GM23338 (cell line): ENCODE measurements around the gene BCAS1. TPM values are rescaled to one million over a fixed set of nuclear protein-coding genes. Genes with fewer than 3 reads are reported as not detected.

Experiments
- ATAC-seq: fragments of 200-7000 bp; cut with Tn5 transposase; 3 replicates; pipeline ENCODE4 v1.9.1; 2020
- DNase-seq: peaks from one replicate; pipeline ENCODE4 v3.0.0-alpha.2; 2015; ENCODE audit warnings: low spot score
- H2AFZ ChIP-seq: fragments of 200-600 bp; sonication (generic); 2 replicates; pipeline ENCODE4 v1.8.0; 2016; ENCODE audit warnings: antibody characterized with exemption, mild to moderate bottlenecking, moderate library complexity
- H3F3A ChIP-seq: fragments of 200-600 bp; sonication (generic); replicated peaks from 2 replicates; pipeline ENCODE4 v1.8.0; 2017; ENCODE audit warnings: antibody characterized with exemption, mixed run types, low read depth
- H3K27ac ChIP-seq: fragments of 200-600 bp; sonication (generic); 2 replicates; pipeline ENCODE4 v1.6.1; 2016; ENCODE audit warnings: low read depth
- H3K27me3 ChIP-seq: fragments of 200-600 bp; sonication (generic); 2 replicates; pipeline ENCODE4 v1.8.0; 2016; ENCODE audit warnings: mild to moderate bottlenecking, mixed run types, moderate library complexity; ENCODE audit not compliant: insufficient read depth
- H3K36me3 ChIP-seq: fragments of 200-600 bp; sonication (generic); 2 replicates; pipeline ENCODE4 v1.8.0; 2016; ENCODE audit warnings: mild to moderate bottlenecking; ENCODE audit not compliant: insufficient read depth
- H3K4me1 ChIP-seq: fragments of 200-600 bp; sonication (generic); 2 replicates; pipeline ENCODE4 v1.8.0; 2016; ENCODE audit warnings: mild to moderate bottlenecking, moderate library complexity; ENCODE audit not compliant: insufficient read depth
- H3K4me2 ChIP-seq: fragments of 200-600 bp; sonication (generic); 2 replicates; pipeline ENCODE4 v1.7.1; 2017; ENCODE audit warnings: mixed run types
- H3K4me3 ChIP-seq: fragments of 200-600 bp; sonication (generic); 2 replicates; pipeline ENCODE4 v1.6.1; 2016; ENCODE audit warnings: mixed run types
- H3K79me2 ChIP-seq: fragments of 200-600 bp; sonication (generic); replicated peaks from 2 replicates; pipeline ENCODE4 v1.8.0; 2017; ENCODE audit warnings: mild to moderate bottlenecking; ENCODE audit not compliant: insufficient read depth
- H3K9me2 ChIP-seq: fragments of 200-600 bp; sonication (generic); 2 replicates; pipeline ENCODE4 v1.8.0; 2017; ENCODE audit not compliant: insufficient read depth
- H4K20me1 ChIP-seq: fragments of 200-600 bp; sonication (generic); replicated peaks from 2 replicates; pipeline ENCODE4 v1.8.0; 2017; ENCODE audit warnings: mild to moderate bottlenecking; ENCODE audit not compliant: insufficient read depth
- H3K27ac Mint-ChIP-seq: 2 replicates; pipeline ENCODE4 v1.8.0; 2020; ENCODE audit warnings: inconsistent platforms, mild to moderate bottlenecking, moderate library complexity, mixed read lengths
- H3K27me3 Mint-ChIP-seq: 3 replicates; pipeline ENCODE4 v1.8.0; 2022; ENCODE audit warnings: low read depth, mild to moderate bottlenecking, moderate library complexity, mixed read lengths, inconsistent platforms; ENCODE audit not compliant: insufficient read depth, poor library complexity
- H3K36me3 Mint-ChIP-seq: 3 replicates; pipeline ENCODE4 v1.8.0; 2021; ENCODE audit warnings: low read depth, mild to moderate bottlenecking, inconsistent platforms, moderate library complexity, mixed read lengths
- H3K4me1 Mint-ChIP-seq: 3 replicates; pipeline ENCODE4 v1.8.0; 2020; ENCODE audit warnings: mild to moderate bottlenecking, inconsistent platforms, mixed read lengths
- H3K4me3 Mint-ChIP-seq: 3 replicates; pipeline ENCODE4 v1.8.0; 2021; ENCODE audit warnings: moderate library complexity, mild to moderate bottlenecking, inconsistent platforms, mixed read lengths
- H3K9me3 Mint-ChIP-seq: 3 replicates; pipeline ENCODE4 v1.8.0; 2020; ENCODE audit warnings: moderate library complexity, mild to moderate bottlenecking, inconsistent platforms, mixed read lengths
- CREB1 ChIP-seq: fragments of 250-450 bp; sonication (Bioruptor Pico); IDR thresholded peaks from 2 replicates; pipeline ENCODE4 v1.5.0; 2020; ENCODE audit warnings: low read depth, mild to moderate bottlenecking, moderate library complexity
- EZH2 ChIP-seq: fragments of 200-600 bp; sonication (generic); IDR thresholded peaks from one replicate; pipeline ENCODE4 v1.8.0; 2017; ENCODE audit warnings: antibody characterized with exemption, mild to moderate bottlenecking, low read depth; ENCODE audit not compliant: unreplicated experiment
- EZH2phosphoT487 ChIP-seq: fragments of 200-600 bp; sonication (generic); IDR thresholded peaks from one replicate; pipeline ENCODE4 v1.8.1; 2018; ENCODE audit warnings: antibody characterized with exemption; ENCODE audit not compliant: unreplicated experiment
- JUNB ChIP-seq: IDR thresholded peaks from one replicate; pipeline ENCODE4 v1.6.1; 2016; ENCODE audit warnings: antibody characterized with exemption; ENCODE audit not compliant: unreplicated experiment
- NANOG ChIP-seq: IDR thresholded peaks from 2 replicates; pipeline ENCODE4 v1.6.1; 2016; ENCODE audit warnings: antibody characterized with exemption, borderline replicate concordance
- POLR2AphosphoS5 ChIP-seq: IDR thresholded peaks from 2 replicates; pipeline ENCODE4 v1.6.1; 2016; ENCODE audit warnings: antibody characterized with exemption, low read depth
- ZNF114 ChIP-seq: fragments of 250-450 bp; sonication (Bioruptor Pico); IDR thresholded peaks from 2 replicates; pipeline ENCODE4 v1.5.0; 2020; ENCODE audit warnings: mild to moderate bottlenecking, moderate library complexity
- ZNF331 ChIP-seq: fragments of 250-450 bp; sonication (Bioruptor Pico); IDR thresholded peaks from 2 replicates; pipeline ENCODE4 v1.5.0; 2020; ENCODE audit warnings: low read depth, mild to moderate bottlenecking, moderate library complexity
- polyA plus RNA-seq: library from polyadenylated mRNA; unstranded; fragments of >200 nt; fragmentation: Nextera tagmentation; extraction: Ambion mirVana; gene quantifications from 2 replicates; pipeline ENCODE4 v1.2.1, GENCODE V29; 2016
- total RNA-seq: library from RNA; depleted of rRNA; stranded (reverse); fragments of >200 nt; shearing (Covaris generic); gene quantifications from 2 replicates; pipeline ENCODE4 v1.2.3, GENCODE V29; 2014
- TF ChIP-seq, protein P1 (sequence below): IDR thresholded peaks from one replicate; pipeline ENCODE4 v1.6.1; 2018; ENCODE audit warnings: antibody characterized with exemption; ENCODE audit not compliant: unreplicated experiment
- TF ChIP-seq, protein P2 (sequence below), 2 experiments: fragments of 200-600 bp in 1 of 2; sonication (generic) in 1 of 2; conservative IDR thresholded peaks; 2 replicates each; pipeline versions ENCODE4 v1.5.1 to v1.6.1; 2016 to 2017; ENCODE audit warnings: antibody characterized with exemption in 2 of 2, low read depth in 2 of 2, mild to moderate bottlenecking in 2 of 2, moderate library complexity in 1 of 2
- TF ChIP-seq, protein P3 (sequence below): fragments of 250-450 bp; sonication (Bioruptor Pico); IDR thresholded peaks from 2 replicates; pipeline ENCODE4 v1.5.0; 2020; ENCODE audit warnings: mild to moderate bottlenecking, moderate library complexity

BCAS1 gene
- total and polyA plus RNA-seq, 2 experiments from 2014 or later = 0.17 to 0.19 TPM

DNA sequence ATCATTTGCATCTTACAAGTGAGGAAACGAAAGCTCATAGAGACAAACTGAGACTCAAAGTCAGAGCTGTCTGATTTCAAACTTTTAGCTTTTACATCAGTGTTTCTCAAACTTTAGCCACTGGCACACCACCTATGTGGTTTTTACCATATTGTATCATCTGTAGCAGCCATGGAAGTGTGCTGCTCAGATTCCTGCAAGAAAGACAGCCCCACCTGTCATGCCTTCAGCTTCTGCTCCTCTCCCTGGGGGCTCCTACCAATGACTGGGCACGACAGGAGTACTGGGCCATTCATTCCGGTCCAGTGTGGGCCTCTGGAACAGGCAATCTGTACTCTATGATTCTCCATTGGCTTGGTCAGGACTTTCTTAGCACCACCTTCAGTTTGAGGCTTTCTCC, 87.0 kb downstream of the BCAS1 start (continued):
- TF ChIP-seq, protein P1, sequence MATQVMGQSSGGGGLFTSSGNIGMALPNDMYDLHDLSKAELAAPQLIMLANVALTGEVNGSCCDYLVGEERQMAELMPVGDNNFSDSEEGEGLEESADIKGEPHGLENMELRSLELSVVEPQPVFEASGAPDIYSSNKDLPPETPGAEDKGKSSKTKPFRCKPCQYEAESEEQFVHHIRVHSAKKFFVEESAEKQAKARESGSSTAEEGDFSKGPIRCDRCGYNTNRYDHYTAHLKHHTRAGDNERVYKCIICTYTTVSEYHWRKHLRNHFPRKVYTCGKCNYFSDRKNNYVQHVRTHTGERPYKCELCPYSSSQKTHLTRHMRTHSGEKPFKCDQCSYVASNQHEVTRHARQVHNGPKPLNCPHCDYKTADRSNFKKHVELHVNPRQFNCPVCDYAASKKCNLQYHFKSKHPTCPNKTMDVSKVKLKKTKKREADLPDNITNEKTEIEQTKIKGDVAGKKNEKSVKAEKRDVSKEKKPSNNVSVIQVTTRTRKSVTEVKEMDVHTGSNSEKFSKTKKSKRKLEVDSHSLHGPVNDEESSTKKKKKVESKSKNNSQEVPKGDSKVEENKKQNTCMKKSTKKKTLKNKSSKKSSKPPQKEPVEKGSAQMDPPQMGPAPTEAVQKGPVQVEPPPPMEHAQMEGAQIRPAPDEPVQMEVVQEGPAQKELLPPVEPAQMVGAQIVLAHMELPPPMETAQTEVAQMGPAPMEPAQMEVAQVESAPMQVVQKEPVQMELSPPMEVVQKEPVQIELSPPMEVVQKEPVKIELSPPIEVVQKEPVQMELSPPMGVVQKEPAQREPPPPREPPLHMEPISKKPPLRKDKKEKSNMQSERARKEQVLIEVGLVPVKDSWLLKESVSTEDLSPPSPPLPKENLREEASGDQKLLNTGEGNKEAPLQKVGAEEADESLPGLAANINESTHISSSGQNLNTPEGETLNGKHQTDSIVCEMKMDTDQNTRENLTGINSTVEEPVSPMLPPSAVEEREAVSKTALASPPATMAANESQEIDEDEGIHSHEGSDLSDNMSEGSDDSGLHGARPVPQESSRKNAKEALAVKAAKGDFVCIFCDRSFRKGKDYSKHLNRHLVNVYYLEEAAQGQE = no peak
- TF ChIP-seq POLR2AphosphoS5 = no peak
- TF ChIP-seq JUNB = no peak
- no peak for TF ChIP-seq EZH2phosphoT487
- no peak for TF ChIP-seq ZNF114 (CRISPR knock-in tag)
- TF ChIP-seq EZH2 = no peak
- no peak for TF ChIP-seq NANOG
- TF ChIP-seq, protein P2, sequence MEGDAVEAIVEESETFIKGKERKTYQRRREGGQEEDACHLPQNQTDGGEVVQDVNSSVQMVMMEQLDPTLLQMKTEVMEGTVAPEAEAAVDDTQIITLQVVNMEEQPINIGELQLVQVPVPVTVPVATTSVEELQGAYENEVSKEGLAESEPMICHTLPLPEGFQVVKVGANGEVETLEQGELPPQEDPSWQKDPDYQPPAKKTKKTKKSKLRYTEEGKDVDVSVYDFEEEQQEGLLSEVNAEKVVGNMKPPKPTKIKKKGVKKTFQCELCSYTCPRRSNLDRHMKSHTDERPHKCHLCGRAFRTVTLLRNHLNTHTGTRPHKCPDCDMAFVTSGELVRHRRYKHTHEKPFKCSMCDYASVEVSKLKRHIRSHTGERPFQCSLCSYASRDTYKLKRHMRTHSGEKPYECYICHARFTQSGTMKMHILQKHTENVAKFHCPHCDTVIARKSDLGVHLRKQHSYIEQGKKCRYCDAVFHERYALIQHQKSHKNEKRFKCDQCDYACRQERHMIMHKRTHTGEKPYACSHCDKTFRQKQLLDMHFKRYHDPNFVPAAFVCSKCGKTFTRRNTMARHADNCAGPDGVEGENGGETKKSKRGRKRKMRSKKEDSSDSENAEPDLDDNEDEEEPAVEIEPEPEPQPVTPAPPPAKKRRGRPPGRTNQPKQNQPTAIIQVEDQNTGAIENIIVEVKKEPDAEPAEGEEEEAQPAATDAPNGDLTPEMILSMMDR (conservative IDR thresholded peaks at IDR 0.05; ENCODE audit: low read depth in 2 of 2) = no peak
- TF ChIP-seq ZNF331 (CRISPR knock-in tag) = no peak

GRCh38 chr20:53982624-53983023, 87.8 kb downstream of the BCAS1 start:
- Histone ChIP-seq H4K20me1 (no peaks in the 10 kb centered on the region), H3K4me3 (no peak overlapping the region), H3K79me2 (no peaks in the 10 kb centered on the region), H3K4me1 (no peaks in the 10 kb centered on the region), H3K27ac (no peak overlapping the region), H3K27me3 (no peaks in the 10 kb centered on the region), H3K9me2 (peaks cover 6% of the 10 kb centered on the region), H3K36me3 (no peaks in the 10 kb centered on the region), H3K4me2 (no peak overlapping the region), H2AFZ (no peak overlapping the region), H3F3A (no peaks in the 10 kb centered on the region)
- H3K9me3 Mint-ChIP-seq = no peaks in the 10 kb centered on the region
- H3K4me3 Mint-ChIP-seq = no peak overlapping the region
- no peaks in the 10 kb centered on the region for H3K36me3 Mint-ChIP-seq
- DNase-seq = no peak
- H3K4me1 Mint-ChIP-seq = no peaks in the 10 kb centered on the region
- no peak overlapping the region for H3K27ac Mint-ChIP-seq
- no peaks in the 10 kb centered on the region for H3K27me3 Mint-ChIP-seq
- ATAC-seq = no peak
- TF ChIP-seq EZH2 (no peak), JUNB (no peak), ZNF114 (CRISPR knock-in tag) (no peak), CREB1 (CRISPR knock-in tag) (no peak)
- TF ChIP-seq, protein P3, sequence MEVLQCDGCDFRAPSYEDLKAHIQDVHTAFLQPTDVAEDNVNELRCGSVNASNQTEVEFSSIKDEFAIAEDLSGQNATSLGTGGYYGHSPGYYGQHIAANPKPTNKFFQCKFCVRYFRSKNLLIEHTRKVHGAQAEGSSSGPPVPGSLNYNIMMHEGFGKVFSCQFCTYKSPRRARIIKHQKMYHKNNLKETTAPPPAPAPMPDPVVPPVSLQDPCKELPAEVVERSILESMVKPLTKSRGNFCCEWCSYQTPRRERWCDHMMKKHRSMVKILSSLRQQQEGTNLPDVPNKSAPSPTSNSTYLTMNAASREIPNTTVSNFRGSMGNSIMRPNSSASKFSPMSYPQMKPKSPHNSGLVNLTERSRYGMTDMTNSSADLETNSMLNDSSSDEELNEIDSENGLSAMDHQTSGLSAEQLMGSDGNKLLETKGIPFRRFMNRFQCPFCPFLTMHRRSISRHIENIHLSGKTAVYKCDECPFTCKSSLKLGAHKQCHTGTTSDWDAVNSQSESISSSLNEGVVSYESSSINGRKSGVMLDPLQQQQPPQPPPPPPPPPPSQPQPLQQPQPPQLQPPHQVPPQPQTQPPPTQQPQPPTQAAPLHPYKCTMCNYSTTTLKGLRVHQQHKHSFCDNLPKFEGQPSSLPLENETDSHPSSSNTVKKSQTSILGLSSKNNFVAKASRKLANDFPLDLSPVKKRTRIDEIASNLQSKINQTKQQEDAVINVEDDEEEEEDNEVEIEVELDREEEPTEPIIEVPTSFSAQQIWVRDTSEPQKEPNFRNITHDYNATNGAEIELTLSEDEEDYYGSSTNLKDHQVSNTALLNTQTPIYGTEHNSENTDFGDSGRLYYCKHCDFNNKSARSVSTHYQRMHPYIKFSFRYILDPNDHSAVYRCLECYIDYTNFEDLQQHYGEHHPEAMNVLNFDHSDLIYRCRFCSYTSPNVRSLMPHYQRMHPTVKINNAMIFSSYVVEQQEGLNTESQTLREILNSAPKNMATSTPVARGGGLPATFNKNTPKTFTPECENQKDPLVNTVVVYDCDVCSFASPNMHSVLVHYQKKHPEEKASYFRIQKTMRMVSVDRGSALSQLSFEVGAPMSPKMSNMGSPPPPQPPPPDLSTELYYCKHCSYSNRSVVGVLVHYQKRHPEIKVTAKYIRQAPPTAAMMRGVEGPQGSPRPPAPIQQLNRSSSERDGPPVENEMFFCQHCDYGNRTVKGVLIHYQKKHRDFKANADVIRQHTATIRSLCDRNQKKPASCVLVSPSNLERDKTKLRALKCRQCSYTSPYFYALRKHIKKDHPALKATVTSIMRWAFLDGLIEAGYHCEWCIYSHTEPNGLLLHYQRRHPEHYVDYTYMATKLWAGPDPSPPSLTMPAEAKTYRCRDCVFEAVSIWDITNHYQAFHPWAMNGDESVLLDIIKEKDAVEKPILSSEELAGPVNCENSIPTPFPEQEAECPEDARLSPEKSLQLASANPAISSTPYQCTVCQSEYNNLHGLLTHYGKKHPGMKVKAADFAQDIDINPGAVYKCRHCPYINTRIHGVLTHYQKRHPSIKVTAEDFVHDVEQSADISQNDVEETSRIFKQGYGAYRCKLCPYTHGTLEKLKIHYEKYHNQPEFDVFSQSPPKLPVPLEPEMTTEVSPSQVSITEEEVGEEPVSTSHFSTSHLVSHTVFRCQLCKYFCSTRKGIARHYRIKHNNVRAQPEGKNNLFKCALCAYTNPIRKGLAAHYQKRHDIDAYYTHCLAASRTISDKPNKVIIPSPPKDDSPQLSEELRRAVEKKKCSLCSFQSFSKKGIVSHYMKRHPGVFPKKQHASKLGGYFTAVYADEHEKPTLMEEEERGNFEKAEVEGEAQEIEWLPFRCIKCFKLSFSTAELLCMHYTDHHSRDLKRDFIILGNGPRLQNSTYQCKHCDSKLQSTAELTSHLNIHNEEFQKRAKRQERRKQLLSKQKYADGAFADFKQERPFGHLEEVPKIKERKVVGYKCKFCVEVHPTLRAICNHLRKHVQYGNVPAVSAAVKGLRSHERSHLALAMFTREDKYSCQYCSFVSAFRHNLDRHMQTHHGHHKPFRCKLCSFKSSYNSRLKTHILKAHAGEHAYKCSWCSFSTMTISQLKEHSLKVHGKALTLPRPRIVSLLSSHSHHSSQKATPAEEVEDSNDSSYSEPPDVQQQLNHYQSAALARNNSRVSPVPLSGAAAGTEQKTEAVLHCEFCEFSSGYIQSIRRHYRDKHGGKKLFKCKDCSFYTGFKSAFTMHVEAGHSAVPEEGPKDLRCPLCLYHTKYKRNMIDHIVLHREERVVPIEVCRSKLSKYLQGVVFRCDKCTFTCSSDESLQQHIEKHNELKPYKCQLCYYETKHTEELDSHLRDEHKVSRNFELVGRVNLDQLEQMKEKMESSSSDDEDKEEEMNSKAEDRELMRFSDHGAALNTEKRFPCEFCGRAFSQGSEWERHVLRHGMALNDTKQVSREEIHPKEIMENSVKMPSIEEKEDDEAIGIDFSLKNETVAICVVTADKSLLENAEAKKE (CRISPR knock-in tag) = no peak
